MM.1S (cell line): ENCODE data around the gene PNPLA7.

Experiments used
- DNase-seq: peaks from one replicate; pipeline ENCODE4 v3.0.0-alpha.2; 2015
- H2AFZ ChIP-seq: fragments of 300-600 bp; sonication (generic); 2 replicates; pipeline ENCODE4 v1.6.0; 2016; ENCODE audit warnings: antibody characterized with exemption, low read length
- H3F3A ChIP-seq: fragments of 300-600 bp; sonication (generic); 2 replicates; pipeline ENCODE4 v1.6.1; 2016; ENCODE audit warnings: mild to moderate bottlenecking, antibody characterized with exemption, low read length, moderate library complexity, mixed read lengths; ENCODE audit not compliant: insufficient read depth
- H3K27ac ChIP-seq: fragments of 300-600 bp; sonication (generic); 2 replicates; pipeline ENCODE4 v1.5.1; 2016; ENCODE audit warnings: mild to moderate bottlenecking, low read length
- H3K27me3 ChIP-seq: fragments of 300-600 bp; sonication (generic); replicated peaks from 2 replicates; pipeline ENCODE4 v1.6.0; 2016; ENCODE audit warnings: low read length; ENCODE audit not compliant: insufficient read depth
- H3K36me3 ChIP-seq: fragments of 300-600 bp; sonication (generic); replicated peaks from 2 replicates; pipeline ENCODE4 v1.6.1; 2016; ENCODE audit warnings: mild to moderate bottlenecking, low read length, mixed read lengths; ENCODE audit not compliant: insufficient read depth
- H3K4me1 ChIP-seq: fragments of 300-600 bp; sonication (generic); 2 replicates; pipeline ENCODE4 v1.6.1; 2016; ENCODE audit warnings: low read length, mixed read lengths
- H3K4me2 ChIP-seq: fragments of 300-600 bp; sonication (generic); 2 replicates; pipeline ENCODE4 v1.6.0; 2016; ENCODE audit warnings: low read depth, low read length
- H3K4me3 ChIP-seq: fragments of 300-600 bp; sonication (generic); 2 replicates; pipeline ENCODE4 v1.5.1; 2016; ENCODE audit warnings: low read length, mixed read lengths
- H3K79me2 ChIP-seq: fragments of 300-600 bp; sonication (generic); 2 replicates; pipeline ENCODE4 v1.6.1; 2016; ENCODE audit warnings: mixed run types, low read length, mixed read lengths
- H3K9ac ChIP-seq: fragments of 300-600 bp; sonication (generic); 2 replicates; pipeline ENCODE4 v1.6.1; 2016; ENCODE audit warnings: low read length, mixed read lengths
- H3K9me2 ChIP-seq: fragments of 300-600 bp; sonication (generic); replicated peaks from 2 replicates; pipeline ENCODE4 v1.6.1; 2016; ENCODE audit warnings: mild to moderate bottlenecking, low read length, mixed read lengths; ENCODE audit not compliant: insufficient read depth
- H3K9me3 ChIP-seq: fragments of 300-600 bp; sonication (generic); replicated peaks from 2 replicates; pipeline ENCODE4 v1.6.1; 2016; ENCODE audit warnings: mild to moderate bottlenecking, low read length, mixed read lengths; ENCODE audit not compliant: insufficient read depth
- H4K20me1 ChIP-seq: fragments of 300-600 bp; sonication (generic); 2 replicates; pipeline ENCODE4 v1.6.1; 2016; ENCODE audit warnings: mild to moderate bottlenecking, low read length, moderate library complexity, mixed read lengths; ENCODE audit not compliant: insufficient read depth
- CTCF ChIP-seq: fragments of 300-600 bp; sonication (generic); IDR thresholded peaks from 2 replicates; pipeline ENCODE4 v1.5.1; 2016; ENCODE audit warnings: antibody characterized with exemption, low read length, mixed read lengths
- EZH2 ChIP-seq: fragments of 300-600 bp; sonication (generic); optimal IDR thresholded peaks from 2 replicates; pipeline ENCODE3; 2017; ENCODE audit warnings: low read depth, mild to moderate bottlenecking, antibody characterized with exemption, low read length, mixed read lengths
- EZH2phosphoT487 ChIP-seq: fragments of 300-600 bp; sonication (generic); IDR thresholded peaks from 2 replicates; pipeline ENCODE4 v1.6.1; 2018; ENCODE audit warnings: antibody characterized with exemption, low read length

PNPLA7 gene

GRCh38 chr9:137430723-137431415 is 119.3 kb downstream of the PNPLA7 start:
- no peaks in the 10 kb centered on the region for H3K9me2 ChIP-seq
- H3K27me3 ChIP-seq: peaks cover 92% of the 10 kb centered on the region
- no peaks in the 10 kb centered on the region for H4K20me1 ChIP-seq
- H3F3A ChIP-seq: no peaks in the 10 kb centered on the region
- H3K36me3 ChIP-seq: no peaks in the 10 kb centered on the region
- H3K4me3 ChIP-seq: no peak overlapping the region
- H3K4me1 ChIP-seq: no peaks in the 10 kb centered on the region
- H3K27ac ChIP-seq: no peak overlapping the region
- H3K4me2 ChIP-seq: peak overlapping the region; percentile 65; the same call in 1 of the 2 replicates
- no peak overlapping the region for H2AFZ ChIP-seq
- TF ChIP-seq EZH2: no peak
- no peak for TF ChIP-seq EZH2phosphoT487
- no peaks in the 10 kb centered on the region for H3K9me3 ChIP-seq
- no peaks in the 10 kb centered on the region for H3K79me2 ChIP-seq
- no peak for DNase-seq
- no peak overlapping the region for H3K9ac ChIP-seq

GRCh38 chr9:137429974-137430722 is 120.1 kb downstream of the PNPLA7 start:
- Histone ChIP-seq H3K79me2 (no peaks in the 10 kb centered on the region), H3K4me2 (peak overlapping the region; percentile 65), H3K9me2 (no peaks in the 10 kb centered on the region), H3K4me3 (peak overlapping the region; percentile 28; the same call in 1 of the 2 replicates), H3K4me1 (no peaks in the 10 kb centered on the region), H2AFZ (peak overlapping the region; percentile 61; the same call in 1 of the 2 replicates), H3K9ac (no peak overlapping the region), H3K9me3 (no peaks in the 10 kb centered on the region), H3K36me3 (no peaks in the 10 kb centered on the region), H3K27me3 (peaks cover 92% of the 10 kb centered on the region), H4K20me1 (no peaks in the 10 kb centered on the region), H3K27ac (no peak overlapping the region), H3F3A (peaks cover 2% of the 10 kb centered on the region; the same call in 1 of the 2 replicates)
- peak; percentile 47 for DNase-seq
- TF ChIP-seq EZH2: no peak
- TF ChIP-seq CTCF: no peak
- TF ChIP-seq EZH2phosphoT487: no peak

- no peak overlapping the region for H3K4me3 ChIP-seq
- no peak overlapping the region for H2AFZ ChIP-seq
- no peaks in the 10 kb centered on the region for H3K79me2 ChIP-seq
- H3K4me2 ChIP-seq: no peak overlapping the region; the same call in 1 of the 2 replicates
- no peaks in the 10 kb centered on the region for H3K9me3 ChIP-seq
- no peak overlapping the region for H3K9ac ChIP-seq
- peaks cover 92% of the 10 kb centered on the region for H3K27me3 ChIP-seq
- no peaks in the 10 kb centered on the region for H3K4me1 ChIP-seq
- peaks cover 5% of the 10 kb centered on the region; the same call in 1 of the 2 replicates for H3F3A ChIP-seq
- no peaks in the 10 kb centered on the region for H4K20me1 ChIP-seq
- H3K9me2 ChIP-seq: no peaks in the 10 kb centered on the region
- no peak for DNase-seq
- TF ChIP-seq CTCF: no peak
- TF ChIP-seq EZH2phosphoT487: no peak
- TF ChIP-seq EZH2: no peak
- no peaks in the 10 kb centered on the region for H3K36me3 ChIP-seq
- no peak overlapping the region for H3K27ac ChIP-seq
Observed at GRCh38 chr9:137429546-137429890, 120.7 kb downstream of the PNPLA7 start.
